Stimulated activated CD4-positive, alpha-beta T cell treated with anti-CD3 and anti-CD28 coated beads, Interleukin-2, amount 100 ng/mL, for 48 hours (primary cell): ENCODE data around the gene MAX.
"Not testable (repeated sequence)": the region's sequence is repeated elsewhere in the genome, so short reads cannot be mapped to it uniquely, and the experiment has no call there.

Source experiments
- DNase-seq, 2 donors: peaks; one replicate each; pipeline ENCODE4 v3.0.0-alpha.2; 2020

MAX gene

GRCh38 chr14:65103150-65103760, 938 bp upstream of the MAX start:
- DNase-seq: peak in 1 of 2 donors; percentile 5

DNA sequence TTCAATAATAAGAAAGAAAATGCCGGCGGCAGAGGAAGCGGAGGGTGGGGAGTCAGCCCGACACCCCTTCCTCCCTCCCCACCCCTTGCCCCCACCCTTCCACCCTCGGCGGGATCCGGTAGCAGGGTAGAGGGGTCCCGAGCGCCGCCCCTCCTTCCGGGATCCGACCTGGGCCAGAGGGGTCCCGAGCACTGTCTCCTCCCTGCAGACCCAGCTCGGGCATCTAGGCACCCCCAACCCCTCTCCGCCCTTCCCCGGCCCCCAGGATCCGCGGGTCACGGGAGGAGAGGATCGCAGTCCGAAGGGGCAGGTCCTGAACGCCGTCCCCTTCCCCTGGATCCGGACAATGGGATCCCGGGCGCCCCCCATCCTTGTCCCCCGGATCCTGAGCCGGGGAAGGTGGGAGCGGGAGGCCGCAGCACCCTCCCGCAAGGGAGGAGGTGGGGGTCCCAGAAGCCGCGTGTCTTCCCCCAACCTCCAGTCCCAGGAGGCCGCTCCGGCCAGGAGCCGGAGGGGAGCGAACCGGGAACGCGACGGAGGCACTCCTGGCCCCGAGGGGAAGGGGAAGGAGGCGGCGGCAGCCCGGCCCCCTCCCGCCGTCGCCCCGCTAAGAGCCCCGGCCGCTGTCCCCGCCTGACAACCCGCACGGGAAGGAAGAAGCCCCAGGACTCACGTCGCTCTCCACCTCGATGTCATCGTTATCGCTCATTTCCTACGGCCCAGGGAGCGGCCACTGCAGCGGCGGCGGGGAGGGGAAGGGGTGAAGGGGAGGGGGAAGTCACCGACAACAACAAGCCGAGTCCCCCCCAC, 481 bp downstream of the MAX start:
- peak; percentile 3 to 19 for DNase-seq

- no peak for DNase-seq
Measured at GRCh38 chr14:65100922-65101541, 1.3 kb downstream of the MAX start.

DNA sequence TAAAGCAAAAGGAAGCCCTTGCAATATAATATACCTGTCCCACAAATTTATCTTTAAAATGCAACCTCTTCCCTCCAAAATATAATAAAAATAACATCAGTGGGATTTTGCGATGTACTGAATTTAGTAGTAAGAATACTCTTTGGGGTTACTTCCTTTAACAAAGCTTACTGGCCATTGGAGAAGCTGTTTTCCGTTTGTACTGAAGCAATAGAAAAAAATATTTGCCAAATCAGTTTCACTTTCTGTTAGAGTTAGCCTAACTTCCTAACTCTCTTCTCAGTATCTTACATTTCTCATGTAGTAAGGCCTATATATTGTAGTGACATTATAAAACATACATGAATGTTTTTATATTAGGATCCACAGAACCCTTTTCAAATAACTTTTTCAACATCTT, 3.7 kb downstream of the MAX start:
- DNase-seq: no peak

DNA sequence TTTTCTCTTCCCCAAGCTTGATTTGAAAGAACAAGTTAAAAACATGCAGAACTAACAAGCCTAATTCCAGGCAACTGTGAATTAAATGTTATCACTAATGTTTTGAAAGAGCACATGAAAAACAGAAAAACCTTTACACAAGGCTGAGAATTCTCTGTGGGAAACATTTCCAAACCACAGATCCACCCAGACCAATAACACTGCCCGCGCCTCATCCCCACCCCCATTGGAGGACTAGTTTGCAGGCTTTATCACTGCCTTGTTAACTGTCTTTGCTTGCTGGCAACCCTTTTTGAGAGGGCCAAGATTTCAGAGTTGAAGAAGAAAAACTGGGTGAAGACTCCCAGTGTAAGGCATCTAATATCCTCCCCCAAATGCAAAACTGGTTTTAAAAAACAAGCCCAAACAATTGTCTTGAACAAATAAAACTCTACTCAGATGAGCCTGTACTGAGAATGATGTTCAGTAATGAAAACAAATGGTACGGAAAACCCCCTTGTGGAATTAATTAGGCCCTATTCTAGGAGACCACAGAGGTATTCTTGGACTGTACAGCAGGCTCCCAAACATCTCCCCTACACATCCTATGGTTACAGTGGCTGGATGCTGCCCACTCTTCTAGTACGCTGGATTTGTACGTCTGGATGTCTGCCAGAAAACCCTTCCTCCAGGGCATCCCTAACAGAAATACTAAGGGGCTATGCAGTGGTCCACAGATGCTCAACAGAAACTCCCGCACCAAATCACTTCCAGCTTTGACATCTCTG, 5.8 kb downstream of the MAX start:
- DNase-seq: peak in 1 of 2 donors; percentile 8

- no peak for DNase-seq
Measured at GRCh38 chr14:65095633-65096205, 6.6 kb downstream of the MAX start.

GRCh38 chr14:65092349-65092748, 10.0 kb downstream of the MAX start:
- DNase-seq: no peak

- not testable (repeated sequence) for DNase-seq
Measured at GRCh38 chr14:65087835-65088234, 14.5 kb downstream of the MAX start.

GRCh38 chr14:65086686-65087085, 15.6 kb downstream of the MAX start:
- DNase-seq: not testable (repeated sequence)

DNA sequence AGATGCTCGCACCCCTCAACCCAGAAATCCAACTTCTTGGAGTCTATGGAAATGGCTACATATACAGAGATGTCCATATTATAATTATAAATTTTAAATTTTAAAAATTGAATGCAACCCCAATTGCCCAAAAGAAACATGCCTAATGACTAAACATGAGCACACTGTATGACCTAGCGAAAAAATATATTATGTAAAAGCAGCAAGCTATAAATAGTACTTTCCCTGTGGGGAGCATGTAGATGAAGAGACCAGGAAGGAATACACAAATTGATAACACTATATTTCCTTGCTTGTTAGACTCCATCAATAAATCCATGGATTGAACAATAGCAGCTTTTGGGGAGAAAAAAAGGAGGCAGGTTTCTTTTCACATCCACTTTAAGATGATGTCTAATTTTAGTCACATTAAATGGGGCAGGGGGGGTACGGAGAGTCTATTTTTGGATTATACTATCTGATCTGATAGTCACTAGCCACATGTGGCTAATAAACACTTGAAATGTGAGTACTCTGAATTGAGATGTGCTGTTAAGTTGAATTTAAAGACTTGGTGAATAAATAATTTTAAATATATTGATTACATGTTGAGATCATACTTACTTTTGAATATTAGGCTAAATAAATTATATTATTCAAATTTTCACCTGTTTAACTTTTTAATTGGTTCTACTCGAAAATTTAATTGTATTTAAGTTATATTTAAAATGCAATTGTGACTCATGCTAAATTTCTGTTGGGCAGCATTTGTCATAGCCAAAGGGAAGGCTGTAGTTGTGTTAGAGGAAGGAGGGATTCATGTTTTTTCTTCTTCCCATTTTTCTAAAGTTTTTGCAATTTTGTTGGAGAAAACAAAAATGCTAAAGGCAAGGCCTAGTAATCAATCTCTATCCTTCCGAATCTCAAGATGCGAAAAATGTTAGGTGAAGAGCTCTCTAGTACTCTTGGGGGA, 17.5 kb downstream of the MAX start:
- DNase-seq: no peak

DNA sequence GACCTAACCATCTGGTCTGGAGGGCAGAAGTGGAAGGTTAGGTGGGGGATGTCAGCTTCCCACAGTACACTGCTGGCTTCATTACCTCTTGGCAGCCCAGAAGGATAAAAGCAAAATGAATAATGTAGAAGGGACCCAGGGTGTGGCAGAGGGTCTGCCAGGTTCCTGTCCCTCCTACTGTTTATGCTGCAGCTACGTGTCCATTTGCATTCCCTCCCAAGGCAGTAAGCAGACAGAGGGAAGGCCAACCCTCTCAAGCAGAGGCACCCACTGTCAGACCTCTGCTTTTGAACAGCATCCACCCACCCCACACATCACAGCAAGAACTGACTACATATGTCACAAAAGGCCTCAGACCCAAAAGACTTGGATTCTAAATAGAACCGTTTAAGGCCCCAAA, 19.4 kb downstream of the MAX start:
- DNase-seq: no peak

DNA sequence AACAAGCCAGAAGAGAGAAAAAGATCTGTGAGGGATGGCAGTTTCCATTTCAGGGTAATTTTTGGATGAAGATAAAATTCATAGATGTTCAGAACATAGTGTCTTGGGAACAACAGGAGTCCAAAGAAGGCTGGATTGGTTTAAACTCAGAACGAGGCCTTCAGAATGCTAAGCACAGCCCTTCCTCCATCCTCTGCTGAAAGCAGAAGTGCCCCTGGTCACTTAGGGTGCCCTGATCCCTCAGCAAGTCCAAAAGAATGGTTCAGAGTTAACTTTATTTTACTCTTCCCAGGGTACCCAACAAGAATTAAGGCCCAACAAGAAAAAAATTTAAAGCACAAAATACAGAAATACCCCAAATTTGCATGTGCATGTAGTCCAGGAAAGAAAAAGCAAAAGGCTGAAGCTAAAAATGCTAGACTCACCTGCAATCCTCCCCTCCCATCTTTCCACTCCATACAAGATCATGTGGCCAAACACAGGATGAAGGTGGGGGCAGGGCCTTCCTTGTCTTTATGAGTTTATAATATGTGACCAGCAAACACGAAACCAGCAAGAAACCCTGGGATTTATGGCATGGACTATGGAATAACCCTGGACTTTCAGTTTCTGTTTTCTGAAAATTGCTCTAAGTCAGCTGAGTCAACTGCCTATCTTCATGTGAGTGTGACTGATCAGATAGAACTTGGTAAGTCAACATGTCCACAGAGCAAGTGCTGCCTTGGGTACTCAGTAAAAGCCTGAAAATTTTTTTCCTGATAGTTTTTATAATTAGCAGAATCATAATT, 21.2 kb downstream of the MAX start:
- DNase-seq: no peak

- DNase-seq: no peak
Measured at GRCh38 chr14:65079768-65080167, 22.5 kb downstream of the MAX start.

DNA sequence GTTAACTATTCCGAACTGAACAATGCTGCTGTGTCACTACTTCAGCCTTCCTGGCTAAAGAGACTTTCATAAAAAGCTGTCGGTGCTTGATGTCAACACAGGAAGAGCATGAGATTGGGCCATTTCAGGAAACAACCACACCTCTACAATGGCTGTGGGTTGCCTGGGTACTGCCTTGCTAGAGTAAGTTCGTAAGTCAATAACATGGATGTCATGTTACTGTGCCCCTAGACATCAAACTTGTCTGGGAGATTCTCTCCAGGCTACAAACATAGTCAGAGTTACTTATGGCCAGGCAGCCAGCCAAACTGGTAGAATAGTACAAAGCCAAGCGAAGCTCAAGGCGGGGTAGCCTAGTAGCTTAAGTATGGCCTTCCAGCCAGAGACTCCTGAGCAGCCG, 23.1 kb downstream of the MAX start:
- DNase-seq: no peak

GRCh38 chr14:65077318-65077717, 25.0 kb downstream of the MAX start:
- no peak for DNase-seq

DNA sequence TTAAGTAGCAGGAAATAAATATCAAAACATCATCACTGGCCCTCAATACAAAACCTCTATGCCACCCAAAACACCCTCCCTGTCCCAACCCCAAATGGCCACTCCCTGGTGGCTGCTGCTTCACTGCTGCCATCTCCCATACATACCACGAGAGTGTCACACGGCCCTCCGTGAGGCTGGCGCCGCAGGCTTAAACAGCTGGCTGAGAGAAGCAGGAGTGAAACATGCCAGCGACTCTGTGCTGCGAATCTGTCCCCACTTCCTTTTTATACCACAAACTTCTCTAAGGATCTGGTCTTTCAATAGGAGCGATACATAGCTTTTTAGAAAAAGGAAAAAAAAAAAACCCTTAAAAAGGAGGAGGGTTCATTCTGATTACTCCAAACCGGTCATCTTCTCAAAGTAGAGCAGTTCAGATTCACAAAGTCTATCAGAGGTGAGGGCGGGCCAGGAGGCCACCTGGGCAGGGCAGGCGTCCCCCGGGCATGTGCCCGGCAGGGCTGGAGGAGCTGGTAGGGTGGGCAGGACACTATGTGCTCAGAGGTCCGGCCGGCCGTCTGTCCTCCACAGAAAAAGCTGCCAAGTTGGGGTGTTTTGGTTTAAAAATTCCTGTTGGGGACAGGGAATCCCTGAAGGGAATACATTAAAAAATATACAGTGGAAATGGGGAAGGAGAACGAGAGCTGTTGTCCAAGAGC, 26.5 kb downstream of the MAX start:
- DNase-seq: no peak

GRCh38 chr14:65074449-65075150, 27.7 kb downstream of the MAX start:
- no peak for DNase-seq

DNA sequence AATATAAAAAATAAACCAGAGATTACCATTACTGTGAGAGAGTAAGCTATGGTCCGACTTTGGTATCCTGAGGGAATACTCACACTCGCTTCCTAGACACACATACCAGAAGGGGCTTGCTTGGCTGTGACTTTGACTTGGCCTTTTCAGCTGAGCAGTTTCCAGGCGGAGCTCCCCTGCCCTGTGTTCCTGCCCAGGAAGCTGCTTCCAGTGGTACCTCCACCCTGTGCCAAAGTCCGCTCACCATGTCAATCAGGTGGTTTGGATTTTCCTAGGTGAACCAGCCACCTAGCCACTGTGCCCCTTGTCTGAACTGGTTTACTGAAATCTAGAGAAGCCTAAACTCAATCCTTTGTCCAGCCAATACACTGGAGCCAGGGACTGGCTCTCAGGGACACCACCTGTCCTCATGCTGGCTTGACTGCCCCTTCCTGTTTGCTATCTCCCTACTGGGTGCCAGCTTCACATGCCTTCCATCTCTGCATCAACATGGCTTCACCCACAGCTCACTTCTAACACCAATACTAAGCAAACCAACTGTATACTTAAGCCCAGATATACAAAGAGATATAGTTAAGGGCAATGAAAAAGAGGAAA, 28.6 kb downstream of the MAX start:
- DNase-seq: no peak

DNA sequence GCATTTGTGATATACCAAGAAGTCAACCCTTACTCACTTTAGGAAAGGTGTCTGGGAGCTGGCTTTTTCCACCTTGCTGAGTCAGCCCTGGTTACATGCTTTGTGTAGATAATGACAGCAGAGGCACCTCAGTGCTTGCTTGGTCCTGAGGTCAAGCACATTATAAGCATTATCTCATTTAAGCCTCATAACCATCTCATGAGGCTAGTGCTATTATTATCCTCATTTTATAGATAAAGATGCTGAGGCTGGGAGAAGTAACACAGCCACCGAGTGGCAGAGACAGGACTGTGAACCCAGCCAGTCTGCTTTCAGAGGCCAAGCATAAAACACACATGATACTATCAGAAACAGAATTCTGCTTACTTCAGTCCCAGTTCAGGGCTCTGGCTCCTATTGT, 29.4 kb downstream of the MAX start:
- no peak for DNase-seq
